SK-N-MC (cell line): ENCODE measurements around the gene CELA3A.

Experiments used
- EZH2 ChIP-seq: fragments of 200-600 bp; sonication (generic); IDR thresholded peaks from one replicate; pipeline ENCODE4 v1.6.1; 2017; ENCODE audit warnings: antibody characterized with exemption
- FOXP2 ChIP-seq: optimal IDR thresholded peaks from 2 replicates; pipeline ENCODE3; 2011; ENCODE audit warnings: mild to moderate bottlenecking, moderate library complexity; ENCODE audit not compliant: insufficient read depth; ENCODE audit errors: extremely low read length, control extremely low read depth
- POLR2AphosphoS5 ChIP-seq: IDR thresholded peaks from 2 replicates; pipeline ENCODE4 v1.6.1; 2012; ENCODE audit warnings: mild to moderate bottlenecking, low read depth, low read length, borderline replicate concordance

DNA sequence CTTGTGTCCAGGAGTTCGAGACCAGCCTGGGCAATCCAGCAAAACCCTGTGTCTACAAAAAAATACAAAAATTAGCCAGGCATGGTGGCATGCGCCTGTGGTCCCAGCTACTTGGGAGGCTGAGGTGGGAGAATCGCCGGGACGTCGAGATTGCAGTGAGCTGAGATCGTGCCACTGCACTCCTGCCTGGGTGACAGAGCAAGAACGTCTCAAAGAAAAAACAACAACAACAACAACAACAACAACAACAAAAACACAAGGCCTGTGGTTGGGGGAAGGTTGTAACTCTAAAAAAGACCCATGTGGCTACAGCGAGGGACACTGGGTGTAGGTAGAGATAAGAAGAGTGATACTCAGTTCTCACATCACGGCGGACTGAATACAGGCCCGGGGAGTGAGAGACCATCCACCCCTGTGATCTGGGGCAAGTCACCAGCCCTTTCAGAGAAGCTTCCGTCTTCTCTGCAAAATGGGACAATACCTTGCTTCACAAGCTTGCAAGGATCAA lies 50.2 kb downstream of the CELA3A start:
- TF ChIP-seq POLR2AphosphoS5, result no peak
- TF ChIP-seq EZH2, result no peak
- no peak for TF ChIP-seq FOXP2
